Peyer's patch (tissue), 4 donors: ENCODE data around the gene GRK2.

Experiments
- POLR2A ChIP-seq, 2 donors: fragments of 450-650 bp; IDR thresholded peaks; one replicate each; pipeline ENCODE4 v1.5.1; 2017; ENCODE audit warnings: antibody characterized with exemption in 2 of 2, mild to moderate bottlenecking in 2 of 2, moderate library complexity in 2 of 2
- TF ChIP-seq, protein P1 (sequence below), 6 experiments: fragments of 450-650 bp in 4 of 6; fragments of 200-600 bp in 2 of 6; sonication (generic) in 1 of 6; IDR thresholded peaks; one replicate each; pipeline ENCODE4 v1.5.1; 2017 to 2019; ENCODE audit warnings: antibody characterized with exemption in 6 of 6, mild to moderate bottlenecking in 3 of 6, moderate library complexity in 1 of 6

GRCh38 chr11:67317888-67318555 lies 51.7 kb downstream of the GRK2 start:
- TF ChIP-seq, protein P1, sequence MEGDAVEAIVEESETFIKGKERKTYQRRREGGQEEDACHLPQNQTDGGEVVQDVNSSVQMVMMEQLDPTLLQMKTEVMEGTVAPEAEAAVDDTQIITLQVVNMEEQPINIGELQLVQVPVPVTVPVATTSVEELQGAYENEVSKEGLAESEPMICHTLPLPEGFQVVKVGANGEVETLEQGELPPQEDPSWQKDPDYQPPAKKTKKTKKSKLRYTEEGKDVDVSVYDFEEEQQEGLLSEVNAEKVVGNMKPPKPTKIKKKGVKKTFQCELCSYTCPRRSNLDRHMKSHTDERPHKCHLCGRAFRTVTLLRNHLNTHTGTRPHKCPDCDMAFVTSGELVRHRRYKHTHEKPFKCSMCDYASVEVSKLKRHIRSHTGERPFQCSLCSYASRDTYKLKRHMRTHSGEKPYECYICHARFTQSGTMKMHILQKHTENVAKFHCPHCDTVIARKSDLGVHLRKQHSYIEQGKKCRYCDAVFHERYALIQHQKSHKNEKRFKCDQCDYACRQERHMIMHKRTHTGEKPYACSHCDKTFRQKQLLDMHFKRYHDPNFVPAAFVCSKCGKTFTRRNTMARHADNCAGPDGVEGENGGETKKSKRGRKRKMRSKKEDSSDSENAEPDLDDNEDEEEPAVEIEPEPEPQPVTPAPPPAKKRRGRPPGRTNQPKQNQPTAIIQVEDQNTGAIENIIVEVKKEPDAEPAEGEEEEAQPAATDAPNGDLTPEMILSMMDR (IDR thresholded peaks at IDR 0.05) = no peak
- TF ChIP-seq POLR2A (IDR thresholded peaks at IDR 0.05) = no peak
